ENCODE results near the gene UGT8.
"Not testable (repeated sequence)": the region's sequence is repeated elsewhere in the genome, so short reads cannot be mapped to it uniquely, and the experiment has no call there.

The UGT8 gene

DNA sequence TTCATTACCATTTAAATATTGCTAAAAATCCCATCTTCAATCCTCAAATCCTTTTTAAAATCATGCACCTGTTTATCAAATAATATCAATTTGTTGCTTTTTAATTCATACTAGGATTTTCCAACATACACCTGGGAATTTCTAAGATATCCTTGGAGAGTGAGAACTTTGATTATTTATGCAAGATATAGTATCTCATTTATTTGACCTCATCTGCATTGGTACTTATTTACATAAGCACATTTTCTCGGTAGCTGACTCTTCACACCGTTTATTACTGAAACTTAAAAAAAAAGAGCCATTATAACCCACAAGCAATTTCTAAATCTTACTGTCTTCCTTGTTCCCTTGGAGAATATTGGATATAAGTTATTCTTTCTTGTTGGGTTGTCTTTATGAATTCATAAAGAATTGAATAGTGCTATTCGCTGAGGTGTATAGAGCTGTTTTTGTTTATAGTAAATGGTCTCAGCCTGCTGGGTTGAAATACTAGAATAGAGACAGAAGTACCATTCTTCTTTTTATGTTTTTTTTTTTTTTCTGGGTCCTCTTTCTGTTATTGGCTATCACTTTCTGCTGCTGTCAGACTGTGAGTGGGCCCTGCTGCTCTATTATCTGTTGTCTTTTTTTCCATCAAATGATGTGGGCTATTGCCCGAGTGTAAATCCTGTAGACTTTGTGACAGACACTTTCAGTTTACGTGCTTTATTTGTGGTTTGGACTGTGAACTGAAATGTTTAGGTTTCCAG is 2.9 kb downstream of the UGT8 start:
- no peak for DNase-seq (ENCODE audit: low read depth, low spot score)
- no peak for TF ChIP-seq CTCF (IDR thresholded peaks at IDR 0.05; ENCODE audit: insufficient read depth, low read length, missing control alignments)
- CTCF ChIA-PET = no interaction called here
- H3K4me3 ChIP-seq (ENCODE audit: low read depth, low read length) = no peak overlapping the region
- POLR2A ChIA-PET = no interaction called here

DNA sequence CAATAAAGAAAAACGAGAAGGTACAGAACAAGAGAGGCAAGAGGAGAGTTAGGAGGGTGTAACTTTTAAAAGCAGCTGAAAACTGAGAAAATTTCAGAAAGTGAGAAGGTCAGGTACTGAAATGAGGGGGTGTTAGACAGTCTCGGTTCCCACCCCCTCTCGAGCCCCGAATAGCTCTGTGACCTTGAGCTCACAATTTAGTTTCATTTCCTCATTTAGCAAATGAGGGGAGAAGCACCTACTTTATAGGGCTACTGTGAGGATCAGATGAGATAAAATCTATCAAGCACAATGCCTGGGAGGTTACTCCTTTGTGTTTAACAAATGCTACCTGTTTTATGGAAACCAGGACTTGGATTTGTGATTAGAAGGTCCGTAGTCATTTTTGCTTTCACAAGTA is 4.9 kb downstream of the UGT8 start:
- no peak for DNase-seq (ENCODE audit: low read depth, low spot score)
- TF ChIP-seq CTCF (IDR thresholded peaks at IDR 0.05; ENCODE audit: insufficient read depth, low read length, missing control alignments) = no peak
- no peak overlapping the region for H3K4me3 ChIP-seq (ENCODE audit: low read depth, low read length)
- CTCF ChIA-PET = no interaction called here
- POLR2A ChIA-PET = no interaction called here

- DNase-seq (ENCODE audit: low read depth, low spot score) = no peak
- TF ChIP-seq CTCF (IDR thresholded peaks at IDR 0.05; ENCODE audit: insufficient read depth, low read length, missing control alignments) = no peak
- ChIA-PET CTCF (no interaction called here), POLR2A (no interaction called here)
- no peak overlapping the region for H3K4me3 ChIP-seq (ENCODE audit: low read depth, low read length)
These were observed 7.6 kb downstream of the UGT8 start for GRCh38 chr4:114606245-114606644.

GRCh38 chr4:114607056-114607455 is 8.4 kb downstream of the UGT8 start:
- TF ChIP-seq CTCF (IDR thresholded peaks at IDR 0.05; ENCODE audit: insufficient read depth, low read length, missing control alignments) = no peak
- H3K4me3 ChIP-seq (ENCODE audit: low read depth, low read length) = no peak overlapping the region
- DNase-seq (ENCODE audit: low read depth, low spot score) = no peak
- ChIA-PET CTCF (no interaction called here), POLR2A (no interaction called here)

GRCh38 chr4:114613560-114613959 is 15.0 kb downstream of the UGT8 start:
- CTCF ChIA-PET = no interaction called here
- H3K4me3 ChIP-seq (ENCODE audit: low read depth, low read length) = no peak overlapping the region
- TF ChIP-seq CTCF (IDR thresholded peaks at IDR 0.05; ENCODE audit: insufficient read depth, low read length, missing control alignments) = no peak
- POLR2A ChIA-PET = no interaction called here
- no peak for DNase-seq (ENCODE audit: low read depth, low spot score)

- no peak for TF ChIP-seq CTCF (IDR thresholded peaks at IDR 0.05; ENCODE audit: insufficient read depth, low read length, missing control alignments)
- no peak overlapping the region for H3K4me3 ChIP-seq (ENCODE audit: low read depth, low read length)
- no peak for DNase-seq (ENCODE audit: low read depth, low spot score)
- ChIA-PET POLR2A (no interaction called here), CTCF (no interaction called here)
These were observed 16.8 kb downstream of the UGT8 start for GRCh38 chr4:114615435-114615834.

- POLR2A ChIA-PET; CTCF ChIA-PET; DNase-seq (ENCODE audit: low read depth, low spot score); H3K4me3 ChIP-seq (ENCODE audit: low read depth, low read length): not testable (repeated sequence)
These were observed 17.4 kb downstream of the UGT8 start for GRCh38 chr4:114616036-114616435.

Measured in AG04449 (cell line).